IPS-NIHi11 (cell line): ENCODE measurements around the gene C21orf91.

ENCODE experiments used
- DNase-seq: peaks from one replicate; pipeline ENCODE4 v3.0.0; 2012; ENCODE audit warnings: mixed read lengths, low spot score

C21orf91 gene

GRCh38 chr21:17797967-17798366 is 21.2 kb downstream of the C21orf91 start:
- no peak for DNase-seq

DNA sequence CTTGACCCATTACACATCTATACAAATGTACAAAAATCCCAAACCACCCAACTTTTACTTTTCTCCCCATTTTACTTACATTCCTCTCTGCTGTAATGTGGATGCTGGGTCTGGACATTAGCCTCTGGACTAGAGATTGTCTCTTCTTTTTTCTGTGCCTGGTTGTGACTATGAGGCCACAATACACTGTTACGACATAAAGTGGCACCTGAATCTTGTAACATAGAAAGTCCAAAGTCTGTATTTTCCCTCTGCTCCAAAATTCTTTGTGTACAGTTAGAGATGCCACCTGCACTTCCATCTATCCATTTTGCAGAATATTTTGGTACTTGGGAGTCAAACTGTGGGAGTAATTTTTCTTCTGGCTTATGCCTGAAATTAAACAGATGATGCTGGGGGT is 22.7 kb downstream of the C21orf91 start:
- no peak for DNase-seq

DNA sequence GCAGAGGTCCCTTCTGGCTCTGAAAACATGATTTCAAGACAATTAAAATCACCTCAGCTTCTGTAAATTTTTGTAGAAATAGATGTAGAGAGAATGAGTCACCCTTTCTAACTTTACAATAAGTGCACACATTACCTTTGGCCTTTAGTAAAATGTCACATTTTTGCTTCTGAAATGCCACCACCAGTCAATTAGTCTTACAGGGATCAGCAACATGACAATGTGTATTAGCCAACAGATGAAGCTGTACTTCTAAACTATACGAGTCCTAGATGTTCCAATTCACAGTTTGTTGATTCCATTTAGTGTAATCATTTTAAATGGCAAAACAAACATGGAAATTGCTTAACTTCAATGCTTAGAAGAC is 23.1 kb downstream of the C21orf91 start:
- DNase-seq = no peak

DNA sequence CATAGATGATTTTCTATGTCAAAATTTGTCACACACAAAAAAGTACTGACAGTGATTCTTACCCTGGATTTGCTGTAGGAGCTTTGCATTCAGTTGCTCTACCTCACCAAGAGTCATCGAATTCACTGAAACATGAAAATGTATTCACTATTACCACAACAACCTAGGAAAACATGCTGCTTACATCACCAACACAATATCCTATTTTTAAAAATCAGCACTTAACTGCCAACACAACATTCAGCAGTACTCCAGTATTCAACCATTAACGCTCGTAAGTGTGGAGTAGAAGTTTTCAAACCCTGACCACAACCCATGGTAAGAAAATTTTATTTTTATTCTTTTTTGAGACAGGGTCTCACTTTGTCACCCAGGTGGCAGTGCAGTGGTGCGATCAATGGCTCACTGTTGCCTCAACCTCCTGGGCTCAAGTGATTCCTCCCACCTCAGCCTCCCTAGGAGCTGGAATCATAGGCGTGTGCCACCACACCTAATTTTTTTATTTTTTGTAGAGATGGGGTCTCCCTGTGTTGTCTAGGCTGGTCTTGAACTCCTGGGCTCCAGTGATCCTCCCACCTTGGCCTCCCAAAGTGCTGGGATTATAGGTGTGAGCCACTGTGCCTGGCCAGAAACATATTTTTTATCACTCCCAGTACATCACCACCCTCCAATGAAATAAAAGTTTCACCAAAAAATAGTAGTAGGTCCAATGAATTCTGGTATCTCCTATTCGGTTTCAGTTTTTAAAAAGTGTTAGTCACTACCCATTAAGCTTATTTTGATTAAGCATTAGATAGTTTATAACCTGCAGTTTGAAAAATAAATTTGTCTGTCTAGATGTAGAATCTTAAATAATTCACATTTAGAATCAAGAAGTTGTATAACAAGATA is 23.8 kb downstream of the C21orf91 start:
- DNase-seq = no peak

DNA sequence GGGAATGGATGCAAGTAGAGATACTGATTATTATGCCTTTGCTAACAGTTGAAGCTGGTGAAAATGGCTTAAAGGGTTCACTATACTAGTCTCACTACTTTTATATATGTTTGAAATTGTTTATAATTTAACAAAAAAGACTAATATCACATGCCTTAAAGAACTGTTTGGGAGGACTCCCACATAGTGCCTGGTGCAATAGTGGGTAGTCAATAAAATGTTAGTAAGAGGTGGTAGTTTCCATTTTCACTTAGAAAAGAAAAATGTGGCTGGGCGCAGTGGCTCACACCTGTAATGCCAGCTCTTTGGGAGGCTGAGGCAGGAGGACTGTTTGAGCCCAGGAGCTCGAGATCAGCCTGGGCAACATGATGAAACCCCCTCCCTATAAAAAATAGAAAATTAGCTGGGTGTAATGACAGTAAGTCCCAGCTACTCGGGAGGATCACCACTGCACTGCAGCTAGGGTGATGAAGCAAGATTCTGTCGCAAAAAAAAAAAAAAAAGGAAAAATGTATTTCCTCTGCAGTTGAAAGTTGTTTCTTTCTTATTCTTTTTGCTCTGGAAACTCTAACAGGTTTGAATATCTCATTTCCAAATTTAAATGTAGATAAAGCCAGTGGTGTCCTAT is 24.5 kb downstream of the C21orf91 start:
- DNase-seq = no peak

DNA sequence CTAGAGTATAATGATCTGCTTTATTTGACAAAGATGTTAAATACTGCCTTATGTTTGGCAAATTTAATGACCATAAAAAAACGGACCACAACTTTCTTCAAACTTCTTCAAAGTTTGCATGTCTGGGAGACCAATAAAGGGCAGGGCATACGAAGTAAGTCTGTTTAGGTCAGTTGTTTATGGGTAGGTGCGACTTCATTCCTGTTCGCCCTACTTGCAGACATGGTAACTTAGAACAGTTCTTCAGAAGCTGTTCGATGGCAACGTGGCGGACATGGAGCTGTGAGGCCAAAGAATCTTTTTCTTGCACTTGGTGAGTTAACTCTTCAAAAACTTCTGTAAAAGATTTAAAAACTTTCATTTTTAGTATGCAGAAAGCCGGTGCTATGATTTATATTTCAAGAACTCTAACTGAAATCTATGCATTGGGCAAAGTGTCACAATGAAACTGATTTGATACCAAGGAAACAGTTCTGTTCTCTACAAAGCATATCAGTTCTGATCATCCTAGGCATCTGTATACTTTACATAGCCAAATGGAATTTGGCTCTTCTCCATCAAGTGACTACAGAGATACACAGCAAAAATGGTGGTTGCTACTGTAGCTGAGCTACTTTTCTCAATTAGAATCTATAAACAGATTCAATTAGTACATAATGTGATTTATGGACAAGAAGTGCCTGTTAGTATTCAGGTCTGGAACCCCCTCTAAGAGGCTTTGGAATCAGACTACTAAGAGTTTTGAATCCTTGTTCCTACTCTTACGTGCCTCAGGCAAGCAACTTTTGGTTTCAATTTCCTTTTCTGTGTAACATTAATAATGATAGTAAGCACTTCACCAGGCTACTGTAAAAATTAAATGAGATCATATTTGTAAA is 25.7 kb downstream of the C21orf91 start:
- DNase-seq = no peak

- no peak for DNase-seq
Measured at GRCh38 chr21:17789656-17790055, 29.5 kb downstream of the C21orf91 start.

GRCh38 chr21:17789069-17789468 is 30.1 kb downstream of the C21orf91 start:
- DNase-seq = no peak

DNA sequence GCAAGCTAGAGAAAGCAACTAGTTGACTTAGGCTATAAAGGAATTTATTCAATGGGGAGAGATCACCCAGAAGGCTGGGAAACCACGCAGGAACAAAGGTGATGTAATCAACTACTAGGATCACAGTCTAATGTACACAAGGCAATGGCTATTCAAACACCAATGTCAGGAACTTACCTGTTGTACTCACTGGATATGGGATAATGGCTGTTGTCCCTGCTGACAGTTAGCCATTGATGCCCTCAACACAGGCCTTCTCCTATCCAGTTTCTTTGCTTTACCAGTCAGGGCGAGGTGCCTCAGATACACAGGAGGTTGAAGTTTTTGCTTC is 32.3 kb downstream of the C21orf91 start:
- DNase-seq = no peak

GRCh38 chr21:17786071-17786850 is 32.9 kb downstream of the C21orf91 start:
- DNase-seq = no peak

DNA sequence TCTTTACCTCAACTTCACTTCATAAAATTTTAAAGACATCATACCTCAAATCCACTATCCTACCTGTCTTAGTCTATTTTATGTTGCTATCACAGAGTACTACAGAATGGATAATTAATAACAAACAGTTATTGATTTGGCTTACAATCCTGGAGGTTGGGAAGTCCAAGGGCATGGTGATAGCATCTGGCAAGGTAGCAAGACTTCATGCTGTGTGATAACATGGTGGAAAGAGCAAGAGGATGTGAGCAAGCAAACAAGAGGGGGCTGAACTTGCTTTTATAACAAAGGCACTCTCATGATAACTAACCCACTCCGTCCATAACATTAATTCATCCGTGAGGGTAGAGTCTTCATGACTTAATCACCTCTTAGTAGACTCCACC is 33.8 kb downstream of the C21orf91 start:
- no peak for DNase-seq

DNA sequence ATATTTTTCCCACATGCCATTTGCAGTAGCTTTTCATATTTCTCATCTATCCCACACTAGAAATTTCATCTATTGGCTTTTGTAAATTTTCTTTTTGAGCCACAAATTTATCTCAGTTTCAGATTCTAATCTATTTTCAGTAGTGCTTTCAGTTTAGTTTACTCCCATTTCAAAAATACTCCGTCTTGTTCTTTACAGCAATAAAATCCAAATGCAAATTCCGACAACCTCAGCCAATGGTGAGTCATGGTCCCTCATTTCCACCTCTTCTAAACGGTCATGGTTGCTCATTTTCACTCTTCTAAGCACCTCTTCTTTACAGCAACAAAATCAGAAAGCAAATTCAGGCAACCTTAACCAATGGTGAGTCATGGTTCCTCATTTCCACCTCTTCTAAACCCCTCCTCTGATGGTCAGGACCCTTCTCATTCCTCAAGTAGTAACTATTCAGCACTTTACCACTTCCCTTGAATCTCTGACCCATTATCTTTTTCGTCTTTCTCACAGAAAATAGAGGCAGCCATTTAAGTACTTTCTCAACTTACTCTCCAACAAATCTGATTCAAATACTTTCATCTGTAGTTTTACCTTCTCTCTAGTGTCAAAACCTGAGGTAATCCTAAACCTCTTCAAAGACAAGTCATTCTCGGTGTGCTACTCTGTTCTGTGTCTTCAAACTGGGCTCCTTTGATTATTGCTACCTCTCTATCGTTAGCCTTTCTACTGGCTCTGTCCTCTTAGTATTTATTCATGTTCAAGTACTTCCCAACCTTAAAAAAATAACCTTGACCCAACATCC is 34.4 kb downstream of the C21orf91 start:
- no peak for DNase-seq

GRCh38 chr21:17784180-17784598 is 35.0 kb downstream of the C21orf91 start:
- DNase-seq = no peak

GRCh38 chr21:17783481-17784179 is 35.5 kb downstream of the C21orf91 start:
- no peak for DNase-seq

DNA sequence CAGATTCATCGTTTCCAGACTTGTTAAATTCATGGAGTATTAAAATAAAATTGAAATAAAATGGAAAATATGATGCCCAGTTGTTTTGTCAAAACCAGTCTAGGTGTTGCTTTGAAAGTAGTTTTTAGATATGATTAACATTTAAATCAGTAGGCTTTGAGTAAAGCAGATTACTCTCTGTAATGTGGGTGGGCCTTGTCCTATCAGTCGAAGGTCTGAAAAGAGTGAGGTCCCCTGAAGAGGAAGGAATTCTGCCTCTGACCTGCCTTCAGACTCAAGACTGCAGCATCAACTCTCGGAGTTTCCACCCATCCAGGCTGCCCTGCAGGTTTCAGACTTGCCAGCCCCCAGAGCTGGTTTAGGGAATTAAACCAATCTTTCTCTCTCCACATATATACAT is 36.2 kb downstream of the C21orf91 start:
- no peak for DNase-seq

DNA sequence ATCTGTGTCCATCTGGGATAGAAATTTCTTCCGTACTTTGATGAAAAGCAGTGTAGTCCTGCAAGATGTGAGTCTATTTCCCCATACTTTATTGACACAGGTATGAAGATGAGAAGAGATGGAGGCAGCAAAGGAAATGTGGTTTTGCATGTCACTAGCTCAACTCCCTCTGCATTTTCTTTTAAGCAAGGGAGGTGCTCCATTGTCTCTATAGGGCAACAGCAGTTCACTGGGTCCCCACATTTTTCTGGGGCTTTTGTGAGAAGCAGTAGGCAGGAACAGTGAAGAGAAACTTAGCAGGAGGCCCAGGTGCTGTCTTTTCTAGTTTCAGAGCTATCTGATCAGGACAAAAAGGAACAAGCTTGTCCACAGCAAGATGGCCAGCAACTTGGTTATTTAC is 37.1 kb downstream of the C21orf91 start:
- no peak for DNase-seq

DNA sequence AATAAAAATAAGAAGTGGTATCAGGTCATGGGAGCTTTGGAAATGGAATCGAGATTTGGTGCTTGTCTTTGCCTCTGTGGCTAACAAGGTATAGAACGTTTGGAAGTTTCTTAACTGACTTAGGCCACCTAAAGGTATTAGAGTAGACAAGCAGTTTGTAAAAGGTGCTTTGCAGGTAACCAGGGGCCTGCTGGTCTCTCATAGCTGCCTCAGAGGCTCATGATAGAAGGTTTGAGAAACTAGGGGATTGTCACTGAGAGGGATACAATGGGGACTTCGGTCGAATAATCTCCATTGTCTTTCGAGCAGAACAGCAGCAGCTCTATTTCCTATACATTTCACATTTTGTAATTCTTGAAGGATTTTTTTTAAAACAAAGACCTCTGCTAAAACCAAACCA is 37.6 kb downstream of the C21orf91 start:
- no peak for DNase-seq

GRCh38 chr21:17780539-17780938 is 38.6 kb downstream of the C21orf91 start:
- DNase-seq = no peak

DNA sequence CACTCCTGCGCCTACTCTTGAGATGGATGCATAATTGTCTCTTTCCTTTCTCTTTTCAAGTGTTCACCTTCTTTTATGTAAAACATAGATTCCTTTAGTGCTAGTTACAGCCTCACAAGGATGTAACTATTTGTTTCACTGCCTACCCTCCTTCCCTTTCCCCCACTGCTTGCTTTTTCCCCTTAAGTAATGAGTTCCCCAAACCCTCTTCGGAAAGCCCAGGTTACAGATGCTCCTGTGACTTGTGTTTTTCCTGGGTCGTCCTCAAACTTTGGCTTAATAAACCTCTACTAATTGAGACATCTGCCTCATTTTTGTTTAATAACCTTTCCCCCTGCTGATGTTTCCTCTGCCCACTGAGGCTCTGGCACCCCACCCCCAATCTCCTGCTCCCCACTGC is 39.2 kb downstream of the C21orf91 start:
- DNase-seq = no peak

DNA sequence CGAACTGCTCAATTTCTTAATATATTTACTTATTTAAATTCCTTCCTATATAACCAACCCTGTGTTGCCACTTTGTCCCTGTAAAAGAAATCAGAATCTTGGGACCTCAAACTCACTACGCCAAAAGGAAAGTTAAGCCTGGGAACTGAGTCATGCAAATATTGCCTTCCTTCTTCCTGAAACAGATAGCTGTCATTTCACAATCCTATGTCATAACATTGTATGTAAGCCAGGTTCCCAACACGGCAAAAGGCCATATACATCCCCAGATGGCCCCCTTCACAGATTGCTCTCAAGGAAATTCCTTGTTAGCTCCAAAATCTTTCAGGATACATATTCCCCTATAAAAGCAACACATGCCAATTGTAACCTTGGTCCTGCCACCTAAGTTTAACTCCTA is 39.7 kb downstream of the C21orf91 start:
- no peak for DNase-seq
